Measurements from ENCODE around the gene XRCC2.
"Not testable (repeated sequence)": the region's sequence is repeated elsewhere in the genome, so short reads cannot be mapped to it uniquely, and the experiment has no call there.

XRCC2 gene

DNA sequence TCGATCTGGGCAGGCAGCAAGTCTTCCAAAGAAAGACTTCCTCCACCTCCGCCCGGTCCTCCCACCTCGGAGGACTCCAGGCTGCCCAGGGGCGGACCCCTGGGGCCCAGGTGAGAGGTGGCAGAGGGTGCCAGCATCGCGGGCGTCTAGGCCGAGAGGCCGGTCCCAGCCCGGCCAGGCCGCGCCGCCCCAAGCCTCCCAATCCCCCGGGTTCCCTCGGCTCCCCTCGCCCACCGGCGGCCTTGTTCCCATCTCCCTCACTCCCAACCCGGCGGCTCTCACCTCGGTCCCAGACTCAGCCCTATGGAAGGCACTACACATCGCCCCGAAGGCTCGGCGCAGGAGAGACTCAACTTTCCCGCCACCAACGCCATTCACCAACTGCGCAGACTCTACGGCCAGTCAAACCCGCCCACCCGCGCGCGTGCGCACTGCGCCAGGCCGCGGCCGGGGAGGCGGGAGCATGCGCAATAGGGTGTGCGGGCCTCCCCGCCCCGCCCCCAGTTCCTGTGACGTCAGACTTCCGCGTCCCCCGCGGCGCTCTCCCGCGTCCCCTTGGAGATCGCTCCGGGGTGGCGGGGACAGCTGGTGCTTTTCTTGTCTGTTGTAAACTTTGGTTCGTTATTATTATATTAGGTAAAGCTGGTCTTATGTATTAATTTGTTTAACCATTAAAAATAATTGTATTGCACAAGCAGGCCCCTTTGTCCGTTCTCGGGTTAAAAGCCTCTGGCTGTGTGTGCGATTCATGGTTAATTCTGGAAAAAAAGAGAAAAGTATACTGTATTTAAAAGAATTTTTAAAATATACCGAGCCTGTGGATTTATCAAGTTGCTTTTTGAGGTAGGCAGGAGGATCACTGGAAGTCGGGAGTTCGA, at the start of gene XRCC2:
Gene XRCC2 (minus strand): TSS at position 383 of the 878 bp plus-strand sequence. CDS start 62 bp downstream, at position 321.
- Mint-ChIP-seq H3K36me3 (peaks cover 10% of the 10 kb centered on the region), H3K9me3 (no peaks in the 10 kb centered on the region), H3K27ac (peak within 1 kb of the TSS; percentile 92), H3K4me3 (peak within 1 kb of the TSS; percentile 93), H3K4me1 (peaks cover 21% of the 10 kb centered on the region), H3K27me3 (no peaks in the 10 kb centered on the region)
- DNase-seq: peak; percentile 93
- CTCF ChIA-PET: no interaction called here

GRCh38 chr7:152723364-152723763, 47.4 kb upstream of the XRCC2 start:
- no peak for DNase-seq
- H3K9me3 Mint-ChIP-seq: no peaks in the 10 kb centered on the region
- H3K27ac Mint-ChIP-seq: no peak overlapping the region
- no peaks in the 10 kb centered on the region for H3K27me3 Mint-ChIP-seq
- no peaks in the 10 kb centered on the region for H3K4me1 Mint-ChIP-seq
- H3K4me3 Mint-ChIP-seq: no peak overlapping the region
- CTCF ChIA-PET: no interaction called here
- no peaks in the 10 kb centered on the region for H3K36me3 Mint-ChIP-seq

DNA sequence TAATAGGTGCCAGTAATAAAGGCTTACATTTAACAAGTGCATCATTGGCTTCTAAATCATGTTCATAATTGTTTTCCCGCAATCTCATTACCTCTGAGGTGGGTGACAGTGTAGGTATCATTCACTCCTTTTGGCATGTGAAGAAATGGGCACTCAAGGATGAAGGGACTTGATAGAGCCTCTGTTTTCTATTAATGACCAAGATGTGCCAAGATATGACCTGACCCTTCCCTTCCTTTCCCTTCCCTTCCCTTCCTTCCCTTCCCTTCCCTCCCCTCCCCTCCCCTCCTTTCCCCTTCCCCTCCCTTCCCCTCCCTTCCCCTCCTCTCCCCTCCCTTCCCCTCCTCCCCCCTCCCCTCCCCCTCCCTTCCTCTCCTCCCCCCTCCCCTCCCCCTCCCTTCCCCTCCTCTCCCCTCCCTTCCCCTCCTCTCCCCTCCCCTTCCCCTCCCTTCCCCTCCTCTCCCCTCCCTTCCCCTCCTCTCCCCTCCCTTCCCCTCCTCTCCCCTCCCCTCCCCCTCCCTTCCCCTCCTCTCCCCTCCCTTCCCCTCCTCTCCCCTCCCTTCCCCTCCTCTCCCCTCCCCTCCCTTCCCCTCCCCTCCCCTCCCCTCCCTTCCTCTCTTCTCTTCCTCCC, 36.6 kb upstream of the XRCC2 start:
- H3K4me1 Mint-ChIP-seq, DNase-seq, H3K9me3 Mint-ChIP-seq, CTCF ChIA-PET, H3K36me3 Mint-ChIP-seq, H3K27ac Mint-ChIP-seq, H3K4me3 Mint-ChIP-seq: not testable (repeated sequence)
- peaks cover 13% of the 10 kb centered on the region for H3K27me3 Mint-ChIP-seq

- Mint-ChIP-seq H3K27me3 (peaks cover 13% of the 10 kb centered on the region), H3K4me1 (no peaks in the 10 kb centered on the region), H3K36me3 (no peaks in the 10 kb centered on the region), H3K4me3 (no peak overlapping the region), H3K27ac (no peak overlapping the region), H3K9me3 (no peaks in the 10 kb centered on the region)
- CTCF ChIA-PET: no interaction called here
- DNase-seq: no peak
These were observed 35.6 kb upstream of the XRCC2 start for GRCh38 chr7:152711444-152711944.

- CTCF ChIA-PET: no interaction called here
These were observed 34.2 kb upstream of the XRCC2 start for GRCh38 chr7:152710153-152710442.

GRCh38 chr7:152709287-152710152, 33.6 kb upstream of the XRCC2 start:
- Mint-ChIP-seq H3K4me1 (no peaks in the 10 kb centered on the region), H3K4me3 (no peak overlapping the region), H3K27ac (no peak overlapping the region), H3K9me3 (peaks cover 8% of the 10 kb centered on the region), H3K36me3 (peaks cover 3% of the 10 kb centered on the region), H3K27me3 (peaks cover 13% of the 10 kb centered on the region)
- DNase-seq: no peak
- CTCF ChIA-PET: no interaction called here

More at GRCh38 chr7:152710153-152710442, 34.2 kb upstream of the XRCC2 start:
- no peak overlapping the region for H3K4me3 Mint-ChIP-seq
- peaks cover 13% of the 10 kb centered on the region for H3K27me3 Mint-ChIP-seq
- no peaks in the 10 kb centered on the region for H3K36me3 Mint-ChIP-seq
- peaks cover 3% of the 10 kb centered on the region for H3K9me3 Mint-ChIP-seq
- no peak for DNase-seq
- no peak overlapping the region for H3K27ac Mint-ChIP-seq
- H3K4me1 Mint-ChIP-seq: no peaks in the 10 kb centered on the region

- Mint-ChIP-seq H3K4me1 (no peaks in the 10 kb centered on the region), H3K4me3 (no peak overlapping the region), H3K9me3 (peaks cover 14% of the 10 kb centered on the region), H3K27ac (no peak overlapping the region), H3K27me3 (peaks cover 5% of the 10 kb centered on the region), H3K36me3 (peaks cover 6% of the 10 kb centered on the region)
- CTCF ChIA-PET: no interaction called here
- DNase-seq: no peak
These were observed 28.9 kb upstream of the XRCC2 start for GRCh38 chr7:152704796-152705384.

- Mint-ChIP-seq H3K27me3 (no peaks in the 10 kb centered on the region), H3K4me3 (no peak overlapping the region), H3K4me1 (no peaks in the 10 kb centered on the region), H3K9me3 (peaks cover 2% of the 10 kb centered on the region), H3K36me3 (no peaks in the 10 kb centered on the region), H3K27ac (no peak overlapping the region)
- no peak for DNase-seq
- CTCF ChIA-PET: no interaction called here
These were observed 23.1 kb upstream of the XRCC2 start for GRCh38 chr7:152699079-152699478.

- DNase-seq, H3K4me3 Mint-ChIP-seq, CTCF ChIA-PET, H3K36me3 Mint-ChIP-seq, H3K27ac Mint-ChIP-seq, H3K9me3 Mint-ChIP-seq, H3K27me3 Mint-ChIP-seq, H3K4me1 Mint-ChIP-seq: not testable (repeated sequence)
These were observed 21.5 kb upstream of the XRCC2 start for GRCh38 chr7:152697268-152697974.

DNA sequence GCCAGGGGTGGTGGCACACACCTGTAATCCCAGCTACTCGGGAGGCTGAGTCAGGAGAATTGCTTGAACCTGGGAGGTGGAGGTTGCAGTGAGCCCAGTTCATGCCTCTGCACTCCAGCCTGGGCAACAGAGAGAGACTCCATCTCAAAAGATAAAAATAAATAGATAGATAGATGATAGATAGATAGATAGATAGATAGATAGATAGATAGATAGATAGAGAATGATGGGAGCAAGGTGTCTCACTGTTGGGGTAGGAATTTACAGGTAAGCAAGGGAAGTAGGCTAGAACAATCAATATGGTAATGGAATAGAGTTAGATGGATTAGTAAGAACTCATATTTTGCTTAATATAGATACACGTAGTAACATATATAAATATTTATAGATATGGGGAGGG, 16.3 kb upstream of the XRCC2 start:
- DNase-seq, CTCF ChIA-PET, H3K4me3 Mint-ChIP-seq, H3K4me1 Mint-ChIP-seq, H3K9me3 Mint-ChIP-seq, H3K36me3 Mint-ChIP-seq, H3K27ac Mint-ChIP-seq, H3K27me3 Mint-ChIP-seq: not testable (repeated sequence)

DNA sequence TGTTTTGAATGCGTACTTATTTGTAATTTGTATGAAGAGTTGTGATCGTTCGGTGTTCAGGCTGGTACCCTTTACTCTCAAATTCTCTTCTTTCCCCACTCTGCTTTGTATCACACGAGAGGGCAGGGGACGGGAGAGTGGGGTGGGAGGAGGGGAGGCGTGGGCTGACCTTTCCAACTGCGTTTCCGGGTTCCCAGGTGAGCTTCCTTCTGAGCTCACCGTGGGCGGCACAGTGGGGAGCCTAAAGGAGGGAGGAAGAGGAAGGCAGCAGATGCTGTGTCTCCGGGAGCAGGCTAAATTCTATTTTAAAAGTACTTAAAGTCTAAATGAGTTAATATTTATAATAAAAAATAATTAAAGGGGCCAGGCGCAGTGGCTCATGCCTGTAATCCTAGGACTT, 7.4 kb upstream of the XRCC2 start:
- Mint-ChIP-seq H3K36me3 (no peaks in the 10 kb centered on the region), H3K4me3 (no peak overlapping the region), H3K27ac (no peak overlapping the region), H3K9me3 (no peaks in the 10 kb centered on the region), H3K4me1 (no peaks in the 10 kb centered on the region), H3K27me3 (no peaks in the 10 kb centered on the region)
- CTCF ChIA-PET: no interaction called here
- DNase-seq: no peak

- H3K27me3 Mint-ChIP-seq: no peaks in the 10 kb centered on the region
- no peak for DNase-seq
- peak overlapping the region; percentile 33 for H3K4me3 Mint-ChIP-seq
- H3K36me3 Mint-ChIP-seq: peaks cover 7% of the 10 kb centered on the region
- CTCF ChIA-PET: interaction anchor here (1.0 kb wide), 1 partner anchor 18 kb away, joined by 3 read pairs; no protein-coding TSS in a partner anchor
- peak overlapping the region; percentile 67 for H3K27ac Mint-ChIP-seq
- peaks cover 16% of the 10 kb centered on the region for H3K4me1 Mint-ChIP-seq
- no peaks in the 10 kb centered on the region for H3K9me3 Mint-ChIP-seq
These were observed 2.1 kb upstream of the XRCC2 start for GRCh38 chr7:152677808-152678670.

Measured in activated naive CD4-positive, alpha-beta T cell treated with anti-CD3 and anti-CD28 coated beads, Interleukin-2, amount 10 ng/mL, durations not matched to agents 7 days and 5 days (primary cell).